Gastrocnemius medialis (tissue), 4 donors: ENCODE data around the gene EMD.

Source experiments
- CTCF ChIP-seq, 5 experiments: fragments of 450-650 bp in 3 of 5; fragments of 200-600 bp in 2 of 5; sonication (generic) in 2 of 5; IDR thresholded peaks in 4 of 5; conservative IDR thresholded peaks in 1 of 5; 1 replicate in 4 of 5; 2 replicates in 1 of 5; pipeline ENCODE4 v1.5.1; 2016 to 2019; ENCODE audit warnings: antibody characterized with exemption in 5 of 5, mild to moderate bottlenecking in 3 of 5, moderate library complexity in 3 of 5
- POLR2A ChIP-seq, 2 donors: fragments of 450-650 bp; IDR thresholded peaks; one replicate each; pipeline ENCODE4 v1.6.1; 2017; ENCODE audit warnings: antibody characterized with exemption in 2 of 2, mild to moderate bottlenecking in 2 of 2, moderate library complexity in 2 of 2

GRCh38 chrX:154378799-154379568 is at the start of gene EMD:
- TF ChIP-seq CTCF (IDR thresholded peaks at IDR 0.05 in 4 of 5, conservative IDR thresholded peaks at IDR 0.05 in 1 of 5): peak in 1 of 5 experiments; percentile 5
- peak; percentile 89 to 93 for TF ChIP-seq POLR2A (IDR thresholded peaks at IDR 0.05)
